HepG2 (cell line): Measurements from ENCODE around the gene ARIH2. TPM values are rescaled to one million over a fixed set of nuclear protein-coding genes. Genes with fewer than 3 reads are reported as not detected.
A peak's percentile ranks its signal among the peaks of the same experiment; 100 is the strongest.

ENCODE experiments used
- CBX5 ChIP-seq: sonication (generic); formaldehyde crosslinking; IDR thresholded peaks from 2 replicates; pipeline ENCODE4 v1.4.0; 2020; ENCODE audit warnings: missing genetic modification reagents, borderline replicate concordance
- ELF1 ChIP-seq: sonication (generic); formaldehyde crosslinking; IDR thresholded peaks from 2 replicates; pipeline ENCODE4 v1.4.0; 2020; ENCODE audit warnings: missing genetic modification reagents
- MAF1 ChIP-seq: sonication (generic); formaldehyde crosslinking; IDR thresholded peaks from 2 replicates; pipeline ENCODE4 v1.5.0; 2020; ENCODE audit warnings: missing genetic modification reagents, borderline replicate concordance
- NBN ChIP-seq: fragments of 450-650 bp; conservative IDR thresholded peaks from 2 replicates; pipeline ENCODE4 v1.6.1; 2017
- ZNF20 ChIP-seq: sonication (generic); formaldehyde crosslinking; IDR thresholded peaks from 2 replicates; pipeline ENCODE4 v1.4.0; 2020; ENCODE audit warnings: mild to moderate bottlenecking, moderate library complexity, missing genetic modification reagents
- ZNF260 ChIP-seq: sonication (generic); formaldehyde crosslinking; IDR thresholded peaks from 2 replicates; pipeline ENCODE4 v1.4.0; 2020; ENCODE audit warnings: missing genetic modification reagents, low read depth, mild to moderate bottlenecking, borderline replicate concordance
- ZNF44 ChIP-seq: sonication (generic); formaldehyde crosslinking; IDR thresholded peaks from 2 replicates; pipeline ENCODE4 v1.5.1; 2020; ENCODE audit warnings: mild to moderate bottlenecking, missing genetic modification reagents
- ZNF749 ChIP-seq: sonication (generic); formaldehyde crosslinking; IDR thresholded peaks from 2 replicates; pipeline ENCODE4 v1.8.0; 2022; ENCODE audit warnings: mild to moderate bottlenecking, missing genetic modification reagents, moderate library complexity, borderline replicate concordance
- polyA plus RNA-seq, 8 experiments: library from polyadenylated mRNA; depleted of rRNA in 3 of 8; stranded (reverse) in 7 of 8; unstranded in 1 of 8; fragments of >200 nt; fragmentation: Illumina TruSeq in 4 of 8; extraction: Trizol in 4 of 8; gene quantifications; 2 replicates each; pipeline versions ENCODE4 v1.2.1 to v1.2.3, GENCODE V29; 2011 to 2016; ENCODE audit warnings: low read depth in 4 of 8, missing spikeins in 1 of 8, mixed read lengths in 1 of 8; ENCODE audit not compliant: insufficient read depth in 1 of 8
- total RNA-seq, 5 experiments: library from RNA; depleted of rRNA; stranded (reverse); fragments of >200 nt; fragmentation: Illumina TruSeq; extraction: Trizol; gene quantifications; 2 replicates each; pipeline ENCODE4 v1.2.3, GENCODE V29; 2016; ENCODE audit warnings: low read depth in 1 of 5
- TF ChIP-seq, protein P1 (sequence below): sonication (generic); formaldehyde crosslinking; IDR thresholded peaks from 2 replicates; pipeline ENCODE4 v1.4.0; 2020; ENCODE audit warnings: low read depth, mild to moderate bottlenecking, missing genetic modification reagents
- TF ChIP-seq, protein P2 (sequence below): sonication (generic); formaldehyde crosslinking; IDR thresholded peaks from 2 replicates; pipeline ENCODE4 v1.4.0; 2020; ENCODE audit warnings: missing genetic modification reagents
- TF ChIP-seq, protein P3 (sequence below): IDR thresholded peaks from 2 replicates; pipeline ENCODE4 v1.6.1; 2016; ENCODE audit warnings: low read depth, missing genetic modification reagents, missing compliant biosample characterization
- TF ChIP-seq, protein P4 (sequence below): sonication (generic); formaldehyde crosslinking; IDR thresholded peaks from 2 replicates; pipeline ENCODE4 v1.5.0; 2020; ENCODE audit warnings: mild to moderate bottlenecking, missing genetic modification reagents
- TF ChIP-seq, protein P5 (sequence below): sonication (generic); formaldehyde crosslinking; IDR thresholded peaks from 2 replicates; pipeline ENCODE4 v1.5.1; 2020; ENCODE audit warnings: mild to moderate bottlenecking, moderate library complexity, missing genetic modification reagents
- TF ChIP-seq, protein P6 (sequence below): sonication (generic); formaldehyde crosslinking; IDR thresholded peaks from 2 replicates; pipeline ENCODE4 v1.4.0; 2020; ENCODE audit warnings: missing genetic modification reagents

ARIH2 gene
- total and polyA plus RNA-seq, 2 of the 13 experiments (the other 11 are each of a cell fraction or from before 2014, with no cell fraction given), result 64.8 to 83.3 TPM

DNA sequence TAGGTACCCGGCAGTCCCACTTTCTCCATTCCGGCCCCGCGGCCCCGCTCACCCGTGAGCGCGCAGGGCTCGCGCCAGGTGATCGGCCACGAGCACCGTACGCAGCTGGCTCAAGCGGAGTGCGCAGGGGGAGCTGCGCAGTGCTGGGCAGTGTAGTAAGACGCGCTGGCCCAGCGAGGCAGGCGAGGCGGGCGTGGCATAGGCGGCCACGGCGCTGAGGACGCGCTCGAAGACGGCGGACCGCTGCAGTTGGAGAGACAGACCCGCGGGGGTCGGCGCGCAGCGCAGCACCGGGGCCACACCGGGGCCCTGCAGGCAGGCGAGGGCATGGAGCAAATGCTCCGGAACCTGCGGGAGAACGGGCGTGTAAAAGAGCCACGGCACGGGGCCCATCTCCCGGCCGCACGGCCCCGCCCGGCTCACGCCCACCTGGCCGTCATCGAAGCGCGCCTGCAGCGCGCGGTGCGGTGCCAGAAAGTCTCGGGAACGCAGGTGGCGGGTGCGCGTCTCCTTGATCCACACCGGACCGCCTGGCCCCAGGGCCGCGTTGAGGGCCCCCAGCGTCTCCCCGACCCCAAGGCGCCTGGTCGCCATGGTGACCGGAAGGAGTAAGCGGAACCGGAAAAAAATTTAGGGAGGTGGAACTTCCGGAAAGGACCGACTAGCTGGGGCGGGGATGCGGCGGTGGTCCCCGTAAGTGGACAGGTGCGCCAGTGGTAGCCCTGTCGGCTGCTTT is 99.5 kb downstream of the ARIH2 start, which contains the start of gene DALRD3 (continued):
- no peak for TF ChIP-seq ZNF260 (CRISPR knock-in tag)
- TF ChIP-seq, protein P1, sequence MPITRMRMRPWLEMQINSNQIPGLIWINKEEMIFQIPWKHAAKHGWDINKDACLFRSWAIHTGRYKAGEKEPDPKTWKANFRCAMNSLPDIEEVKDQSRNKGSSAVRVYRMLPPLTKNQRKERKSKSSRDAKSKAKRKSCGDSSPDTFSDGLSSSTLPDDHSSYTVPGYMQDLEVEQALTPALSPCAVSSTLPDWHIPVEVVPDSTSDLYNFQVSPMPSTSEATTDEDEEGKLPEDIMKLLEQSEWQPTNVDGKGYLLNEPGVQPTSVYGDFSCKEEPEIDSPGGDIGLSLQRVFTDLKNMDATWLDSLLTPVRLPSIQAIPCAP (CRISPR knock-in tag), result no peak
- peak; percentile 81 for TF ChIP-seq ELF1 (CRISPR knock-in tag)
- TF ChIP-seq ZNF44 (CRISPR knock-in tag), result no peak
- TF ChIP-seq, protein P2, sequence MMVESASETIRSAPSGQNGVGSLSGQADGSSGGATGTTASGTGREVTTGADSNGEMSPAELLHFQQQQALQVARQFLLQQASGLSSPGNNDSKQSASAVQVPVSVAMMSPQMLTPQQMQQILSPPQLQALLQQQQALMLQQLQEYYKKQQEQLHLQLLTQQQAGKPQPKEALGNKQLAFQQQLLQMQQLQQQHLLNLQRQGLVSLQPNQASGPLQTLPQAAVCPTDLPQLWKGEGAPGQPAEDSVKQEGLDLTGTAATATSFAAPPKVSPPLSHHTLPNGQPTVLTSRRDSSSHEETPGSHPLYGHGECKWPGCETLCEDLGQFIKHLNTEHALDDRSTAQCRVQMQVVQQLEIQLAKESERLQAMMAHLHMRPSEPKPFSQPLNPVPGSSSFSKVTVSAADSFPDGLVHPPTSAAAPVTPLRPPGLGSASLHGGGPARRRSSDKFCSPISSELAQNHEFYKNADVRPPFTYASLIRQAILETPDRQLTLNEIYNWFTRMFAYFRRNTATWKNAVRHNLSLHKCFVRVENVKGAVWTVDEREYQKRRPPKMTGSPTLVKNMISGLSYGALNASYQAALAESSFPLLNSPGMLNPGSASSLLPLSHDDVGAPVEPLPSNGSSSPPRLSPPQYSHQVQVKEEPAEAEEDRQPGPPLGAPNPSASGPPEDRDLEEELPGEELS (CRISPR knock-in tag), result no peak
- TF ChIP-seq, protein P3, sequence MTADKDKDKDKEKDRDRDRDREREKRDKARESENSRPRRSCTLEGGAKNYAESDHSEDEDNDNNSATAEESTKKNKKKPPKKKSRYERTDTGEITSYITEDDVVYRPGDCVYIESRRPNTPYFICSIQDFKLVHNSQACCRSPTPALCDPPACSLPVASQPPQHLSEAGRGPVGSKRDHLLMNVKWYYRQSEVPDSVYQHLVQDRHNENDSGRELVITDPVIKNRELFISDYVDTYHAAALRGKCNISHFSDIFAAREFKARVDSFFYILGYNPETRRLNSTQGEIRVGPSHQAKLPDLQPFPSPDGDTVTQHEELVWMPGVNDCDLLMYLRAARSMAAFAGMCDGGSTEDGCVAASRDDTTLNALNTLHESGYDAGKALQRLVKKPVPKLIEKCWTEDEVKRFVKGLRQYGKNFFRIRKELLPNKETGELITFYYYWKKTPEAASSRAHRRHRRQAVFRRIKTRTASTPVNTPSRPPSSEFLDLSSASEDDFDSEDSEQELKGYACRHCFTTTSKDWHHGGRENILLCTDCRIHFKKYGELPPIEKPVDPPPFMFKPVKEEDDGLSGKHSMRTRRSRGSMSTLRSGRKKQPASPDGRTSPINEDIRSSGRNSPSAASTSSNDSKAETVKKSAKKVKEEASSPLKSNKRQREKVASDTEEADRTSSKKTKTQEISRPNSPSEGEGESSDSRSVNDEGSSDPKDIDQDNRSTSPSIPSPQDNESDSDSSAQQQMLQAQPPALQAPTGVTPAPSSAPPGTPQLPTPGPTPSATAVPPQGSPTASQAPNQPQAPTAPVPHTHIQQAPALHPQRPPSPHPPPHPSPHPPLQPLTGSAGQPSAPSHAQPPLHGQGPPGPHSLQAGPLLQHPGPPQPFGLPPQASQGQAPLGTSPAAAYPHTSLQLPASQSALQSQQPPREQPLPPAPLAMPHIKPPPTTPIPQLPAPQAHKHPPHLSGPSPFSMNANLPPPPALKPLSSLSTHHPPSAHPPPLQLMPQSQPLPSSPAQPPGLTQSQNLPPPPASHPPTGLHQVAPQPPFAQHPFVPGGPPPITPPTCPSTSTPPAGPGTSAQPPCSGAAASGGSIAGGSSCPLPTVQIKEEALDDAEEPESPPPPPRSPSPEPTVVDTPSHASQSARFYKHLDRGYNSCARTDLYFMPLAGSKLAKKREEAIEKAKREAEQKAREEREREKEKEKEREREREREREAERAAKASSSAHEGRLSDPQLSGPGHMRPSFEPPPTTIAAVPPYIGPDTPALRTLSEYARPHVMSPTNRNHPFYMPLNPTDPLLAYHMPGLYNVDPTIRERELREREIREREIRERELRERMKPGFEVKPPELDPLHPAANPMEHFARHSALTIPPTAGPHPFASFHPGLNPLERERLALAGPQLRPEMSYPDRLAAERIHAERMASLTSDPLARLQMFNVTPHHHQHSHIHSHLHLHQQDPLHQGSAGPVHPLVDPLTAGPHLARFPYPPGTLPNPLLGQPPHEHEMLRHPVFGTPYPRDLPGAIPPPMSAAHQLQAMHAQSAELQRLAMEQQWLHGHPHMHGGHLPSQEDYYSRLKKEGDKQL, result no peak
- TF ChIP-seq ZNF749, result 0 out of 2 replicates have a peak, but pooled peaks have one; percentile 67
- TF ChIP-seq MAF1 (CRISPR knock-in tag), result peak; percentile 63
- TF ChIP-seq, protein P4, sequence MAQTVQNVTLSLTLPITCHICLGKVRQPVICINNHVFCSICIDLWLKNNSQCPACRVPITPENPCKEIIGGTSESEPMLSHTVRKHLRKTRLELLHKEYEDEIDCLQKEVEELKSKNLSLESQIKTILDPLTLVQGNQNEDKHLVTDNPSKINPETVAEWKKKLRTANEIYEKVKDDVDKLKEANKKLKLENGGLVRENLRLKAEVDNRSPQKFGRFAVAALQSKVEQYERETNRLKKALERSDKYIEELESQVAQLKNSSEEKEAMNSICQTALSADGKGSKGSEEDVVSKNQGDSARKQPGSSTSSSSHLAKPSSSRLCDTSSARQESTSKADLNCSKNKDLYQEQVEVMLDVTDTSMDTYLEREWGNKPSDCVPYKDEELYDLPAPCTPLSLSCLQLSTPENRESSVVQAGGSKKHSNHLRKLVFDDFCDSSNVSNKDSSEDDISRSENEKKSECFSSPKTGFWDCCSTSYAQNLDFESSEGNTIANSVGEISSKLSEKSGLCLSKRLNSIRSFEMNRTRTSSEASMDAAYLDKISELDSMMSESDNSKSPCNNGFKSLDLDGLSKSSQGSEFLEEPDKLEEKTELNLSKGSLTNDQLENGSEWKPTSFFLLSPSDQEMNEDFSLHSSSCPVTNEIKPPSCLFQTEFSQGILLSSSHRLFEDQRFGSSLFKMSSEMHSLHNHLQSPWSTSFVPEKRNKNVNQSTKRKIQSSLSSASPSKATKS (CRISPR knock-in tag), result no peak
- TF ChIP-seq CBX5 (CRISPR knock-in tag), result no peak
- TF ChIP-seq, protein P5, sequence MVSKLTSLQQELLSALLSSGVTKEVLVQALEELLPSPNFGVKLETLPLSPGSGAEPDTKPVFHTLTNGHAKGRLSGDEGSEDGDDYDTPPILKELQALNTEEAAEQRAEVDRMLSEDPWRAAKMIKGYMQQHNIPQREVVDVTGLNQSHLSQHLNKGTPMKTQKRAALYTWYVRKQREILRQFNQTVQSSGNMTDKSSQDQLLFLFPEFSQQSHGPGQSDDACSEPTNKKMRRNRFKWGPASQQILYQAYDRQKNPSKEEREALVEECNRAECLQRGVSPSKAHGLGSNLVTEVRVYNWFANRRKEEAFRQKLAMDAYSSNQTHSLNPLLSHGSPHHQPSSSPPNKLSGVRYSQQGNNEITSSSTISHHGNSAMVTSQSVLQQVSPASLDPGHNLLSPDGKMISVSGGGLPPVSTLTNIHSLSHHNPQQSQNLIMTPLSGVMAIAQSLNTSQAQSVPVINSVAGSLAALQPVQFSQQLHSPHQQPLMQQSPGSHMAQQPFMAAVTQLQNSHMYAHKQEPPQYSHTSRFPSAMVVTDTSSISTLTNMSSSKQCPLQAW (CRISPR knock-in tag), result peak; percentile 78; the same call in 1 of the 2 replicates
- TF ChIP-seq ZNF20 (CRISPR knock-in tag), result no peak
- no peak for TF ChIP-seq NBN
- TF ChIP-seq, protein P6, sequence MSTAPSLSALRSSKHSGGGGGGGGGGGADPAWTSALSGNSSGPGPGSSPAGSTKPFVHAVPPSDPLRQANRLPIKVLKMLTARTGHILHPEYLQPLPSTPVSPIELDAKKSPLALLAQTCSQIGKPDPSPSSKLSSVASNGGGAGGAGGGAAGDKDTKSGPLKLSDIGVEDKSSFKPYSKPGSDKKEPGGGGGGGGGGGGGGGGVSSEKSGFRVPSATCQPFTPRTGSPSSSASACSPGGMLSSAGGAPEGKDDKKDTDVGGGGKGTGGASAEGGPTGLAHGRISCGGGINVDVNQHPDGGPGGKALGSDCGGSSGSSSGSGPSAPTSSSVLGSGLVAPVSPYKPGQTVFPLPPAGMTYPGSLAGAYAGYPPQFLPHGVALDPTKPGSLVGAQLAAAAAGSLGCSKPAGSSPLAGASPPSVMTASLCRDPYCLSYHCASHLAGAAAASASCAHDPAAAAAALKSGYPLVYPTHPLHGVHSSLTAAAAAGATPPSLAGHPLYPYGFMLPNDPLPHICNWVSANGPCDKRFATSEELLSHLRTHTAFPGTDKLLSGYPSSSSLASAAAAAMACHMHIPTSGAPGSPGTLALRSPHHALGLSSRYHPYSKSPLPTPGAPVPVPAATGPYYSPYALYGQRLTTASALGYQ (CRISPR knock-in tag), result no peak
